GM18520 (cell line): ENCODE measurements around the gene DAZAP2.
"Not testable (repeated sequence)": the region's sequence is repeated elsewhere in the genome, so short reads cannot be mapped to it uniquely, and the experiment has no call there.

ENCODE experiments used
- ATAC-seq: cut with Tn5 transposase; IDR thresholded peaks from one replicate; pipeline ENCODE4 v1.9.1; 2021; ENCODE audit not compliant: unreplicated experiment

DAZAP2 gene

DNA sequence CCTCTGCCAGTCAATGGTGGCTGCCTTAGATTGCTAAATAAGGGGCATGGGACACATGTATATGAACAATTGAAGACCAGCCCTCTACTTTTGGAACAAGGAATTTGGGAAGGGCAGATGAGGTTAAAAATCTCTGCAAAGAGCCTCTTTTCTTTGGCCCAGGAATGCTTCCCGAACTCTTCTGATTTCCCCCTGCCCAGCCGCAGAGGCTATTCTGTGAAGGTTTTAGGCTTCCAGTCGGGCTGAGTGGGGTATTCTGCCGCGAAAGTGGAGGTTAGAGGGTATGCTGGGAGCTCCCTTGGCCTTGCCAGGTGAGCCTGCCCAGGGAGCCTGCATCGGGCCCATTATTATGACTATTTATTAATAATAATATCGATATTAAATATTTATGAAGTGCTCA is 22.0 kb upstream of the DAZAP2 start:
- no peak for ATAC-seq

DNA sequence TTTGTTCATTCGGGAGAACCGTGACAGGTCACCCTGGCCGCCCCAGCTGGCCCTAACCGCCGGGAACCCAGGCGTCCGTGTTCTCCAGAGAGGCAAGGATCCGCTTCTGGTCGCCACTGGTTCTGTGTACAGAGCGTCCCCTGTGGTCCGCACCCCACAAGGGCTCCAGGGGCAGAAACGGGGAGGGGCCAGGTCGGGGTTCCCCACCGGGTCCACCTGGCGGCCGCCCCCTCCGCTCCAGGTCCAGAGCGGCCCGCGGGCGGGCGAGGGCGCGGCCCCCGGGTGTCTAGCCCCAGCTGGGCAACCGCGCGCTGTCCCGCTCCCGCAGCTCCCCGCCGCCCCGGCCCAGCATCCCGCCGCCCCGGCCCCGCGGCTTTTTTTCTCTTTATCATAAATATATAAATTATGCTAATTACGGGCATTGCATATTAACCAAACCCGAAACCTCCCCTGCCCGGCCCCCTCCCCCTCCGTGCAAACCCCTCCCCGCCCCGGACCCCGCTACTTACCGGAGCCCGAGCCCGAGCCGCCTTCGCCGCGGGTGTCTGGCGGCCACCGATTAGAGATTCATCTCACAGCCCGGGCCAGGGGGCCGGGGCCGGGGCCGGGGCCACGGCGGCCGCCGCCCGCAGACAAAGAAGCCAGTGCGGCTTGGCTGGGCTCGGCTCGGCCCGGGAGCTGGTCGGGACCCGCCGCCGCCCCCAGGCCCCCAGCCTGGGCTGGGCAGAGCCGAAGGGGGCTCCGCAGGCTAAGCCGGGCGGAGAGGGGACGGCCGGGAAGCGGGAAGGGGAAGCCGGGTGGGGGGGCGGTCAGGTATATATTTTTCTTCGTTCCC is 21.3 kb upstream of the DAZAP2 start:
- ATAC-seq = peak; percentile 20

DNA sequence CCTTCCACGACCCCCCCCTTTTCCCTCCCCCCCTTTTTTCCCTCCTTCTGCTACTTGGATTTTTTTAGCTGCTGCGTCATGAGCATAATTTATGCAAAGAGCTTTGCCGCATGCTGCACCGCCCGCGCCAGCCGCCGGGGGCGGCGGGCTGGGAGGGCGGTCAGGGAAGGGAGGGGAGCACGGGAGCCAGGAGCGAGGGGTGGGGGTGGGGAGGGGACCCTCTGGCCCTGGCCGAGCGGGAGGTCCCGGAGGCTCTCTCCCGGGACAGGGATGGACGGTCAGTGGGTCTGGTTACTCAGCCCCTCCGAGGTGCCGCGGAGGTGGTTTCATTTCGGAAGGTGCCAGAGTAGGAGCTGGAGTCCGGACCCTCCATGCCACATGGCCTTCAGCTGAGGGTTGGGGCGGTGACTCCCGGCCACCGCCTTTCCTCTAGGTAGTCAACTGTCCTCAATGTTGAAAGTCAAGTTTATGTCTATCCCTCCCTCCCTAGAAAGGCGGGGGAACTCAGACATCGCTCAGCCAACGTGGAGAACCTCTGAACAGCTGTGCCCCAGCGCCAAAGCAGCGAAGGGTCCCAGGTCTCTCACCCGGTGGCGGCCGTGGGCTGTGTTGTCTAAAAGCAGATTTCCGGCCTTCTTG is 20.5 kb upstream of the DAZAP2 start, which contains the start of gene POU6F1:
TSS of gene POU6F1 (minus strand) at position 95 of the 639 bp plus-strand sequence. CDS start 11,226 bp downstream, outside the sequence.
- ATAC-seq = peak; percentile 68

DNA sequence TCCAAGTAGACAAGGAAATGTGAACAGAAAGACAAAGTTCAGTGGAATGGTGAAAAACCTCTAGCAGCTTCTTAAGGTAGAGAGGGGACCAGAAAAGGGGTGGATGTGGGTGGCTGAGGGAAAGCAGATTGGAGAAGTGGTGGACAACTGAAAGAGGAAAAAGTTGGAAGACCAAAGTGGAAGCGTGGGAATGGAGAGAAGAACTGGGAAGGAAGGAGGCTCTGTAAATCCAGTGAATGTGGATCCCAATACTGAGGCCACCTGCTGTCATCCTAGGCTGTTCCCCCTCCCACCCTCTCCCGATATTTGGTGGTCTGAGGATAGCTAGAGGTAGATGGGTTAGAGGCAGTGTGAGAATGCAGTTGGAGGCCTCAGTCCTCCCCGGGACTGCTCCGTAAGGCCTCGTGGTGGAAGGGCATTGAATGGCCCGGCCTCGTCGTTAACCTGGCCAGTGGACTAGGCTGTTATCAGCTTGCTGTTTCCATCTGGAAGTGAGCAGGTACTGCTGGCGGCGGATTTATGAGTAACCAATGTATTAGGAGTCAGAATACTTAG is 19.9 kb upstream of the DAZAP2 start:
- no peak for ATAC-seq

DNA sequence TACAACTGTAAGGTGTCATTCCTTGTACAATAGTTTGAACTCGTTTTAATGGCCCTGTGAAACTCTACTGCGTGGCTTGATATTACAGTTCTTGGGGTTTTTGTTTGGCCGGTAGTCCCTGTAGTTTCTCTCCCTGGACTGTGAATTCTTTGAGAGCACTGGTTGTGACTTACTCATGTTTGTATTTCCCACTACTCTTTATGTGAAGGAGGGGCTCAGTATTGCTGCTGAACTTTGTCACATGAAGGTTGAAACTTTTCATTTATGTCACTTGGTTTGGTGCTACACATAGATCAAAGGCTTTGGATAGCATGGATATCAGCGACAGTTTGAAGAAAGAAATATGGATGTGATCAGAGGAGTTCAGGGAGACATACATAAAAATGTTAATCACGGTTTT is 19.3 kb upstream of the DAZAP2 start:
- ATAC-seq = no peak

DNA sequence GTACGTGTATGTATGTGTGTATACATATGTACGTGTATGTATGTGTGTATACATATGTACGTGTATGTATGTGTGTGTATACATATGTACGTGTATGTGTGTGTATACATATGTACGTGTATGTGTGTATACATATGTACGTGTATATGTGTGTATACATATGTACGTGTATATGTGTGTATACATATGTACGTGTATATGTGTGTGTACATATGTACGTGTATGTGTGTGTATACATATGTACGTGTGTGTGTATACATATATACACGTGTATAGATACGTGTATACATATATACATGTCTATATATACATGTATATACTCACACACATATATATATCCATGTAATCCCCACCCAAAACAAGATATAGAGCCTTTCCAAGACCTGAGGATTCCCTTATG is 18.8 kb upstream of the DAZAP2 start:
- not testable (repeated sequence) for ATAC-seq

DNA sequence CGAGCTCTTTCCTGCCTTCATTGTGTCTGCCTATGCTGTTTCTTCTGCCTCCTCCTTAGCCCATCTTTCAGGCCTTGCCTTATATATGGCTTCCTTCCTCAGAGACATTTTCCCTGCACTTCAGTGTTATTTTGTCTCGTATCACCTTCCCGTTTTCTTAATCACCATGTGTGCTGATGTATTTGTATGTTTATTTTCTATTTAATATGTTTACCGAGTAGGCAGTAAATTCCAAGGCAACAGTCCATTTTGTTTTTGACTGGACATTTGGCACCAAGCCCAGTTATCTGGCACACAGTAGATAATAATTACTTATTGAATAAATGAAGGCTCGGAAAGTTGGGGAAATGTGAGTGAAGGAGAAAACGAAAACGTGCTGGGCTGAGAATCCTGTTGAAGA is 16.2 kb upstream of the DAZAP2 start:
- no peak for ATAC-seq

DNA sequence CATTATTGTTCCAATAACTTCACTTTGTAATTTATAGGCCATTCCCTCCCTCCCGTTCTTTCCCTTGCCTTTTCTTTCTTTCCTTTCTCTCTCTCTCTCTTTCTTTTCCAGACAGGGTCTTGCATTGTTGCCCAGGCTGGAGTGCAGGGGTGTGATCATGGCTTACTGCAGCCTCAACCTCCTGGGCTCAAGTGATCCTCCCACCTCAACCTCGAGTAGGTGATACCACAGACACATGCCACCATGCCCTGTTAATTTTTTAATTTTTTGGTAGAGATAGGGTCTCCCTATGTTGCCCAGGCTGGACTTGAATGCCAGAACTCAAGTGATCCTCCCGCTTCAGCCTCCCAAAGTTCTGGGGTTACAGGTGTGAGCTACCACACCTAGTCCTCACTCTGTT is 14.0 kb upstream of the DAZAP2 start:
- no peak for ATAC-seq

DNA sequence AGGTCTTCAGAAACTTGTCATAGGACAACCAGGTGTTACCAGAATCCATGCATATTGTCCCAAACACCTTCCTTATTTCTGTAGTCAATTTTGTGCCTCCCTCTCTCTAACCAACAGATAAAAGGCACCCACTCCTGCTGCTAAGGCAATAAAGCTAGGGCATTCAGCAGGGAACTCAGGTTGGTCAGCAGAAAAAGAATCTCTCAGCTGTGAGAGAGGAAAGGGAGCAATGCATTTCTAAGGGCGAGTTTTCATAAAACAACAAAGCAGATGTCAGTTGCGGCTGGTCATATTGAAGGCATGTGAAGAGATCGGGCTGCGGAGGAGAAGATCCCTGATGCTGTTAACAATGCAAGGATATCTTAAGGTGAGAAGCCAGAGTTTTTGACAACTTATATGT is 13.4 kb upstream of the DAZAP2 start:
- ATAC-seq = no peak

DNA sequence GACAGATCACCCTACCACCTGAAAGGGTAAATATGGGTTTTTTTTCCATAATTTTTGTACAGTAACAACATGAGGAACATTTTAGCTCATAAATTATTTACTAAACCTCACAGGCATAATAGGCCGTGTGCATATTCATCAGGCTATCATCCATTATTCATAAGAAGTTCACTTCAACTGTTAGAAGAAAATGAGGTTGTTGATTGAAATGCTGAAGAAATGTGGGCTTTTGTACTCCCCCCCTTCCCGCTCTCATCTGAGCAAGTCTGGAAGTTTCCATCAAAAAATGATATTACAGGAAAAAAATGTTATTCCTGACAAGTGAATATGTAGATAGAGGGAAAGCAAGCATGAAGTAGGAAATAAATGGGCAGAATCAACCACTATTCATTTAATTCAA is 12.9 kb upstream of the DAZAP2 start:
- no peak for ATAC-seq

DNA sequence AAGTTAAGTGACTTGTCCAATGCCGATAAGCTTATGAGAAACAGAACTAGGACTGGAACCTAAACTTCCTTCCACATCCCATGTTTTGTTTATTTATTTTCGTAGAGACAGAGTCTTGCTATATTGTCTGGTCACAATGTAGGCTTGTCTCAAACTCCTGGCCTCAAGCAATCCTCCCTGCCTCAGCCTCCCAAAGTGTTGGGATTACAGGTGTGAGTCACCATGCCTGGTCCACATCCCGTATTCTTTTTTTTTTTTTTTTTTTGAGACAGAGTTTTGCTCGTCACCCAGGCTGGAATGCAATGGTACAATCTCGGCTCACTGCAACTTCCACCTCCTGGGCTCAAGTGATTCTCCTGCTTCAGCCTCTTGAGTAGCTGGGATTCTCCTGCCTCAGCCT is 11.5 kb upstream of the DAZAP2 start:
- ATAC-seq = not testable (repeated sequence)

DNA sequence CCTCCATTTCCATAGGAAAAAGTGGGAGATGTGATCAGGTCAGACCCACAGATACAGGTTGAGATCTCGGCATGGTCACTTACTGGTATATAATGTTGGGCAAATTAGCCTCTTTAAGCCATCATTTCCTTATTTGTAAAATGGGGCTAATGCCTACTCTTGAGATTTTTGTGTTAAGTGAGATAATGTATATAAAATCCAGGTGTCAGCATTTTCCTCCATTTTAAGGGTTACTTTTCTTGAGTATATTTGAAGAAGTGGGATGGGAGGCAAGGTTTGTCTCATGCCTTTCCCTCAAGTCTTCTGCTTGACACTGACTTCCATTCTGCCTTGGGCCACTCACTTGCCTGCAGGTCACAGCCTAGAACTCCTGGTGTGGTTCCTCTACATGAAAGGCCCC is 10.7 kb upstream of the DAZAP2 start:
- ATAC-seq = no peak

DNA sequence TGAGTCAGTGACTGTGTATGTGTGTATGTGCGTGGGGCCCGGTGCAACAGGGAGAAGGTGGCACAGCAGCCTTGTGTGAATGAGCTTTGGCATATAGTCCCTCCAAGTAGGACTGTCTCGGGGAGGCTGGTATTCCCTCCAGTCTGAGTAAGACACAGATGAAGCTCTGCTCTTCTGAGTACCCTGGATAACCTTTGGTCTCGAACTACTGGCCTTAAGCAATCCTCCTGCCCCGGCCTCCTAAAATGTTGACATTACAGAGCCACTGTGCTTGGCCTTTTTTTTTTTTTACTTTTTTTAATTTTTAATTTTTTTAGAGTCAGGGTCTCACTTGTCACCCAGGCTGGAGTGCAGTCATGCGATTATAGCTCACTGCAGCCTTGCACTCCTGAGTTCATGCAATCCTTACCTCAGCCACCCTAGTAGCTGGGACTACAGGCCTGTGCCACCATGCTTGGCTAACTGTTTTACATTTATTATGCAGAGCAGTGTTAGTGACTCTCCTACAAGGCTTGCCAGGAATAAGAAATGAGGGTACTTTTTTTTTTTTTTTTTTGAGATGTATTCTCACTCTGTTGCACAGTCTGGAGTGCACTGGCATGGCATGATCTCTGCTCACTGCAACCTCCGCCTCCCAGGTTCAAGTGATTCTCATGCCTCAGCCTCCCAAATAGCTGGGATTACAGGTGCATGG is 9.4 kb upstream of the DAZAP2 start:
- ATAC-seq = no peak

DNA sequence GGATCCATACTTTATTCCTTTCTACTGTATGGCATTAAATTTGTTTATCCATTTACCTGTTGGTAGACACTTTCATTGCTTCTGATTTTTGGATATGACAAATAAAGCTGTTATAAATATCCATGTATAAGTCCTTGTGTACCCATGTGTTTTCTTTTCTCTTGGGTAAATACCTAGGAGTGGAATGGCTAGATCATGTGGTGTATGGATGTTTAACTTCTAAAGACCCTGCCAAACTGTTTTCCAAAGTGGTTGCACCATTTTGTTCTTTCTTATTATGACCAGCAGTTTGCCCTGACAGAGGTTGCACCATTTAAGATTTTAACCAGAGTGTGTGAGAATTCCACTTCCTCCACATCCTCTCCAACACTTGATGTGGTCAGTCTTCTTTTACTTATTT is 6.0 kb upstream of the DAZAP2 start:
- no peak for ATAC-seq

DNA sequence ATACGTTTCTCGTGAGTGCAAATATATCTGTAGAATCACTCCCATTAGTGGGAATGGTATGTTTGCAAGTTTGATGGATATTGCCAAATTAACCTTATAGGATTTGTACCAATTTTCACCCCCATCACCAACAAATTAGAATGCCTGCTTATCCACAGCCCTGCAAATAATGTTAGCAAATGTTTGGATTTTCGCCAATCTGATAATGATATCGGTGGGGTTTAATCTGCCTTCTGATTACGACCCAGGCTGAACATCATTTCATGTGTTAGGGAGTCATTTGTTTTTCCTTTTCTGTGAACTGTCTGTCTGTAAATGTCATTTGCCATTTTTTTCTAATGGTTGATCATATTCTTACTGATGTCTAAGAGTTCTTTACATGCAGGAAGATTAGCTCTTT is 4.1 kb upstream of the DAZAP2 start:
- no peak for ATAC-seq

DNA sequence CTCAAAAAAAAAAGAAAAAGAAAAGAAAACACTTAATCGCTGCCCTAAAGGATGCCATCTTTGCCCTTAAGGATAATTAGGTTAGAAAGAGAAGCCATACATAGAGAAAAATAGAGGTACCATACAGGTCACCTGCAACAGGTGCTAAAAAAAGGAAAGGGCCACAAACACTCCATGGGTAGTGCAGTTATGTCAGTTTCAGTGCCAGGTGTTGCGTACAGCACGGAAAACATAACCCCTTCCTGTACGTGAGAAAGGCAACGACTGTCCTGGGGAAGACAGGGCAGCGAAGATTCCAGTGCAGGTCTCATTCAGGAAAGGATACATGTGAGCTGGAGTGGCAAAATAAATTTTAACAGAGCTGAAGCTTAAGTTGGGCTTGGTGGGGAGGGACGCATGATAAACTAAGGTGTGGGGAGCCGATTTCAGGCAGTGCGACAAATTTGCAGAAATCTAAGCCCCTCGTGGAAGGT is 553 bp upstream of the DAZAP2 start:
- ATAC-seq = no peak

DNA sequence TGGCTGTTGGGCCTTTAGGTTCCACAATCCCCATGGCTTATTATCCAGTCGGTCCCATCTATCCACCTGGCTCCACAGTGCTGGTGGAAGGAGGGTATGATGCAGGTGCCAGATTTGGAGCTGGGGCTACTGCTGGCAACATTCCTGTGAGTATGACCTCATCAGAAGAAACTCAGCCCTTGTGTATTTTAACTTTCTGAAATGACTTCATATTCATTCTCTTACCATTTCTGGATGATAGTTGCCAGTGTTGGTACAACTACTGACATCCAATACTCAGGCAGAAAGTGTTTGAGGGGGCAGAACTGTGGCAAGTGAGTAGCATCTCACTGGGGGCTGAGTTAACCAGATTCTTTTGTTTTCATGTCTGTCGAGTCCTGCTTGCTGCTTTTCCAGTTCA is 2.3 kb downstream of the DAZAP2 start:
- no peak for ATAC-seq

DNA sequence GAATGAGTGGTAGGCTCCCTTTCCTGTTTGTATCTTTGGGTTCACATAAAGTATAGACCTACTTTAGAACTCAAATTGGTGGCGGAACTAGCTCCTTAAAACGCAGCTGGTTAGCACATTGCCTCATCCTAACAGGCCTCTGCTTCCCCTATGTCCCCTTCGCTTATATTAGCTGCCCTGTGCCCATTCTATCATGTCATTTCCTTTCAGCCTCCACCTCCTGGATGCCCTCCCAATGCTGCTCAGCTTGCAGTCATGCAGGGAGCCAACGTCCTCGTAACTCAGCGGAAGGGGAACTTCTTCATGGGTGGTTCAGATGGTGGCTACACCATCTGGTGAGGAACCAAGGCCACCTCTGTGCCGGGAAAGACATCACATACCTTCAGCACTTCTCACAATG is 3.5 kb downstream of the DAZAP2 start:
- no peak for ATAC-seq

DNA sequence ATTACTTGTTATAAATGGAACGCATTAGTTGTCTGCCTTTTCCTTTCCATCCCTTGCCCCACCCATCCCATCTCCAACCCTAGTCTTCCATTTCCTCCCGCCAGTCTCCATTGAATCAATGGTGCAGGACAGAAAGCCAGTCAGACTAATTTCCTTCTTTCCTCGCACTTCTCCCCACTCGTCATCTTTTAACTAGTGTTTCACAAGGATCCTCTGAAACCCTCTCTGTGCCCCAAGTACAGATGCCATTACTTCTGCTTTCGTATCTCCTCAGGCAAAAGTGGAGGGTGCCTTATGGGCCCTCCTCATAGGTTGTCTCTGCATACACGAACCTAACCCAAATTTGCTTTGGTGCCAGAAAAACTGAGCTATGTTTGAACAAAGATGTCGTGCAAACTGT is 4.2 kb downstream of the DAZAP2 start:
- no peak for ATAC-seq

DNA sequence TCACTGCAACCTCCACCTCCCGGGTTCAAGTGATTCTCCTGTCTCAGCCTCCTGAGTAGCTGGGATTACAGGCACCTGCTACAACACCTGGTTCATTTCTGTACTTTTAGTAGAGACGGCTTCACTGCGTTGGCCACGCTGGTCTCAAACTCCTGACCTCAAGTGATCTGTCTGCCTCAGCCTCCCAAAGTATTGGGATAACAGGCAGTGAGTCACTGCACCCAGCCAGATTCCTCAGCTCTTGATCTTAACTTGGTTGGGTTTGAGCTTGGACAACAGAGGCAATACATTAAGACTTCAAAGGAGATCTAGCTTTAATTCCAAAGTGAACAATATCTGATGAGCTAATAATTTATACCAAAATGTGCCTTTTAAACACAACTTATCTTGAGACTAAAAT is 5.6 kb downstream of the DAZAP2 start:
- ATAC-seq = no peak

DNA sequence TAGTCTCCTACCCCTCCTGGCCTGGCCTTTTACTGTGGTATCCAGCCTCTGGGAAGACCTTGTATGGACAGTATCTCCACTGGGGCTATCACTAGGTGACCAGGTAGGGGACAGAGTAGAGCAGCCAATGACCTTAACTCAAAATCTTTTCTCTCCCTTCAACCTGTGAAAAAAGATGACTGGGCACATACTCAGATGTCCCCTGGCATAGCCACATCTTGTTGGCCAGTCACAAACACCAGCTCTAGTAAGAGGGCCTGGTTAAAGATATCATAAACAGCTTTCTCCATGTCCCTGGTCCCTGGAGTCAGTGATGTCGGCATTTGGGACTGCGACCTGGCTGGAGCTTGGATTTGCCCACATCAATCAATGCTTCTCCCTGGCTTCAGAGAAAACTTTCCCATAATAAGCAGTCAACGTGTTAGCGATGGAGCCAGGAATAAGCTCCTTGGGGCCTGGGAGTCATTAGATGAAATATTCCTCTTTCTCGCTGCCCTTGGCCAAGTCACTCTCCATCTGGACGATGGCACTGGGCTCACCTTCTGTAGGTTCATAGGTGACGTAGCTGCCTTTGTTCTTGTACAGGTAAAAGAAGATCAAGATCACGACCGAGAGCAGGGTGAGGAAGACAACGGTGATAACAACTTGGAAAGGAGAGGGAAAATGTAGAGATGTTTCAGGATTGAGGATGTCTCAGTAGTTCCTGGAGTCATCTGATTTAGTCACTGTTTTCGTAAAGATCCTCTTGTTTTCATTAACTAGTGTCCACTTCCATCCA is 7.0 kb downstream of the DAZAP2 start:
- ATAC-seq = no peak
